ENCODE results near the gene PIGR. TPM values are rescaled to one million over a fixed set of nuclear protein-coding genes. Genes with fewer than 3 reads are reported as not detected.

The PIGR gene
- total and polyA plus RNA-seq, 9 donors = under 0.01 to 2.3 (median 0.05) TPM; not detected in 2

DNA sequence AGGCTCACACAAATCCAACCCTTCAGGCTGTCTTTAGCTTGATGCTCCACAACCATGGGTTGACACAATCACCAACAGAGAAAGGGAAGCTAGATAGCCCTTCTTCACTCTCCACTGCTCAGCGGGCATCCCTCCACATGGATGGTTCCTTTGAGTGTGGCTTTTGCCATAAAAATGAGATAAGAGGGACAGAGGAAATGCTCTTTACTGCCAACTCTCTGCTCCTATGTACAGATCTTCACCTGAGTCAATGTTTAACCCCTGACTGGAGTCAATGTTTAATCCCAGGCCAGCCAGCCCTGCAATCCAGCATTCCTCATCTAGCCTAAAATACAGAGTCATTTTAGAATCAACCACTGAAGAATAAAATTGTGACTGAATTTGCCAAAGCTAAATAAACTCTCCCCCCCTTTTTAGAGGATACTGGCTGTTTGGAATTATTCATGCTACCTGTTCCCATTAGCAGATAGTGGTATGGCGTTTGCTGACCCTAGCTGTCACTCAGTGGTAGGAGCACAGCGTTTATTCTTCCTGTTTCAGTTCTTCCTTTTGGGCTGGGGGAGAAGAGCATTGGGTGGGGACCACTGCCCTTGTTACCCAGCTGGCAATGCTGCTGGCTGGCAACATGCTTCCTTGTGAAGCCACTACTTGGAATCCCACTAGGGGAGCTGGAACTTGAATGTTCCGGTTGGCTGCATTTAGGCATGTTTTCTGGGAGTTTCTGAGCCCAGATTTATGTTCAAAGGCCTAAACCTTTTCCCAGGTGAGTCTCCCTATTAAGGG, 5.2 kb upstream of the PIGR start:
- 50% methylated on average over 3 of the region's 4 CpGs for WGBS (ENCODE audit: insufficient coverage)
- H3K4me1 ChIP-seq (ENCODE audit: control insufficient read depth, insufficient read depth, low read length) = peaks cover 7% of the 10 kb centered on the region

DNA sequence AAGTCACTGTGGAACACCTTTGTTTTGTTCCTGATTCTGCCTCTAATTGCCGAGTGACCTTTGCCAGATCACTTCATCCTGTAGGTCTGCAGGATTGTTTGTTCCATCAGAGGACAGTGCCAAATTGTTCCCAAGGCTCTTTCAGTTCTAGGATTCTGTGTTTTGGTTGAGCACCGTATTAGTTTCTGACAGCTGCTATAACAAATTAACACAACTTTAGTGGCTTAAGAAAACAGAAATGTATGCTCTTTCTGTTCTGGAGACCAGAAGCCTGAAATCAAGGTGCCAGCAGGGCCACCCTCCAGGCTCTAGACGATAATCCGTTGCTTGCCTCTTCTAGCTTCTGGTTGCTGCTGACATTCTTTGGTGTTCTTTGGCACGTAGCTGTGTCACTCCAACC, 3.4 kb upstream of the PIGR start:
- no peak for DNase-seq
- WGBS (ENCODE audit: insufficient coverage) = 76% methylated on average over 3 of the region's 5 CpGs
- Histone ChIP-seq H3K4me1 (ENCODE audit: control insufficient read depth, insufficient read depth, low read length) (no peaks in the 10 kb centered on the region), H3K27me3 (ENCODE audit: control insufficient read depth, insufficient read depth, low read length) (peaks cover 11% of the 10 kb centered on the region), H3K9me3 (replicated peaks; ENCODE audit: control insufficient read depth, low read depth, low read length) (no peaks in the 10 kb centered on the region), H3K36me3 (ENCODE audit: control insufficient read depth, insufficient read depth, low read length) (no peaks in the 10 kb centered on the region), H3K4me3 (ENCODE audit: low read length) (no peak overlapping the region), H3K27ac (ENCODE audit: low read length) (no peak overlapping the region)

More for the DNA sequence above, 5.2 kb upstream of the PIGR start:
- no peak overlapping the region for H3K27ac ChIP-seq (ENCODE audit: low read length)
- no peak overlapping the region for H3K4me3 ChIP-seq (ENCODE audit: low read length)
- H3K27me3 ChIP-seq (ENCODE audit: control insufficient read depth, insufficient read depth, low read length) = peaks cover 3% of the 10 kb centered on the region
- DNase-seq = no peak
- no peaks in the 10 kb centered on the region for H3K9me3 ChIP-seq (replicated peaks; ENCODE audit: control insufficient read depth, low read depth, low read length)
- H3K36me3 ChIP-seq (ENCODE audit: control insufficient read depth, insufficient read depth, low read length) = no peaks in the 10 kb centered on the region

DNA sequence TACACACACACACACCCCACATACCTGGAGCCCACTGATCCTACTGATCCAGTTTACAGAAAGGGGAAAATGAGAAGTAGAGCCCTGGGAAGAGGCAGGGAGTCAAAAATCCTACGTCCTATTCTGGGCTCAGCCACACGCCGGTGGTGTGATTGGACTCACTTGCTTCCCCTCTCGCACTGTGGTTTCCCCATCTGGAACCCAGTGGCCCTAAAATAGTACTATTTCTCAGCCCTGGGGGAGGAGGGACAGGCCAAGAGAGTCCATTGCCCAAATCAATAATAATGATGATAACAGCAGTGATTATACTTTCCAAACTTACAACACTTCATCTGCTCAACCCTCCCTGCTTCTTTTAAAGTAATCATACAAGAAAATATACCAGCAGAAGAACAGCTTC, 2.9 kb upstream of the PIGR start:
- no peak overlapping the region for H3K4me3 ChIP-seq (ENCODE audit: low read length)
- peak; percentile 36 for DNase-seq
- H3K4me1 ChIP-seq (ENCODE audit: control insufficient read depth, insufficient read depth, low read length) = no peaks in the 10 kb centered on the region
- no peaks in the 10 kb centered on the region for H3K36me3 ChIP-seq (ENCODE audit: control insufficient read depth, insufficient read depth, low read length)
- peaks cover 13% of the 10 kb centered on the region for H3K27me3 ChIP-seq (ENCODE audit: control insufficient read depth, insufficient read depth, low read length)
- WGBS (ENCODE audit: insufficient coverage) = no CpG with 5 or more reads among the region's 4 CpGs
- no peaks in the 10 kb centered on the region for H3K9me3 ChIP-seq (replicated peaks; ENCODE audit: control insufficient read depth, low read depth, low read length)
- H3K27ac ChIP-seq (ENCODE audit: low read length) = no peak overlapping the region

DNA sequence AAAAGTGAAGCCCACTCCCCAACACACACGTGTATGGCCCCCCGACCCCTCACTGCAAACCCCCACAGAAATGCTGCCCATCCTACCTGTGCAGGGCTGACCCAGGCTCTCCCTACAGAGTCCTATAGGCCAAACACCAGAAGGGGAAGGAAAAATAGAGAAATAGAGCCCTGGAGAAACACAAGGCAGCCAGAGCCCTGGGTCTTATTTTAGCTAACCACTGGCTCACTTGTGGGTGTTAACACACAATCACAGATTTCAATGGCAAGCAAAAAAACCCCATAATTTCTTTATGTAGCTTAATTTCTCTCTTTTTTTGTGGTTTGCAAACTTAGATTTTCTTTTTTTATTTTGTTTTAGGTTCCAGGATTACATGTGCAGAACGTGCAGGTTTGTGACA, 989 bp upstream of the PIGR start:
- Histone ChIP-seq H3K27ac (ENCODE audit: low read length) (no peak overlapping the region), H3K36me3 (ENCODE audit: control insufficient read depth, insufficient read depth, low read length) (no peaks in the 10 kb centered on the region), H3K9me3 (replicated peaks; ENCODE audit: control insufficient read depth, low read depth, low read length) (no peaks in the 10 kb centered on the region), H3K27me3 (ENCODE audit: control insufficient read depth, insufficient read depth, low read length) (peaks cover 15% of the 10 kb centered on the region), H3K4me1 (ENCODE audit: control insufficient read depth, insufficient read depth, low read length) (no peaks in the 10 kb centered on the region), H3K4me3 (ENCODE audit: low read length) (no peak overlapping the region)
- no CpG with 5 or more reads among the region's 3 CpGs for WGBS (ENCODE audit: insufficient coverage)
- DNase-seq = no peak

DNA sequence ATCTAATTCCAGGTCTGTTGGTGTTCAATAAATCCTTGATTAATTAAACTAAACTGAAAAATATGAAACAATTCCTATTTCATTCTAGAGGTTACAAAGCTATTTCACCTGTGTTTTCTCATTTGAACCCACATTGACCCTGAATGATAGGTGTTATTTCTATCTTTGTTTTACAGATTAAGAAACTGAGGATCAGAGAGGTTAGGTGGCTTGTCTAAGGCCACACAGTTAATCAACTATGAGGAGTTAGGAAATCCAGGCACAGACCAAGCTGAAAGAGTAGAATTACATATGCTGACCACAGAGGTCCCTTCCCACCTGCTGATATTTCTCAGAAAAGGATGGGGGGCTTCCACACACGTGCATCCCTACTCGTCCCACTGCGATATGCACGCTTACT, 487 bp downstream of the PIGR start:
- Histone ChIP-seq H3K36me3 (ENCODE audit: control insufficient read depth, insufficient read depth, low read length) (no peaks in the 10 kb centered on the region), H3K27ac (ENCODE audit: low read length) (no peak overlapping the region), H3K4me3 (ENCODE audit: low read length) (no peak overlapping the region), H3K9me3 (replicated peaks; ENCODE audit: control insufficient read depth, low read depth, low read length) (no peaks in the 10 kb centered on the region), H3K4me1 (ENCODE audit: control insufficient read depth, insufficient read depth, low read length) (no peaks in the 10 kb centered on the region), H3K27me3 (ENCODE audit: control insufficient read depth, insufficient read depth, low read length) (peaks cover 15% of the 10 kb centered on the region)
- WGBS (ENCODE audit: insufficient coverage) = no CpG with 5 or more reads among the region's 4 CpGs
- DNase-seq = no peak

DNA sequence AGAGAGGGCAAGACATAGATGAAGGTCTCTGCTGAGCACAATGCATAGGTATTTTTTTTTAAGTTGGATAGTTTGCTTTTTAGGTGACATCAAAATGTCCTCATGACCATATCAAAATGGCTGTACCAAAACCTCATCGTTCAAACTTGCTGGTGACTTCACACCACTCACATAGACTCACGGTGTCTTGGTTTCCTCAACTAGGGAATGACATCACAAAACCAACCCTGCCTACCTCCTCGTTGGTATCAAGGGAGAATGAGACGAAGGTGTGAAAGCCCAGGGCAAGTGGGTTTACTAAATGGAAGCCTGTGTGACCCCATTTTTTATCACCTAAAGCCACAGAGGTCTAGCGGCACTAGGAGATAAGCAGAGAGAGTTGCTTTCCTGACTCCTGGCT, 1.6 kb downstream of the PIGR start:
- WGBS (ENCODE audit: insufficient coverage) = no CpG with 5 or more reads among the region's 5 CpGs
- Histone ChIP-seq H3K4me3 (ENCODE audit: low read length) (no peak overlapping the region), H3K27ac (ENCODE audit: low read length) (no peak overlapping the region), H3K4me1 (ENCODE audit: control insufficient read depth, insufficient read depth, low read length) (no peaks in the 10 kb centered on the region), H3K27me3 (ENCODE audit: control insufficient read depth, insufficient read depth, low read length) (peaks cover 15% of the 10 kb centered on the region), H3K36me3 (ENCODE audit: control insufficient read depth, insufficient read depth, low read length) (no peaks in the 10 kb centered on the region), H3K9me3 (replicated peaks; ENCODE audit: control insufficient read depth, low read depth, low read length) (no peaks in the 10 kb centered on the region)
- no peak for DNase-seq

DNA sequence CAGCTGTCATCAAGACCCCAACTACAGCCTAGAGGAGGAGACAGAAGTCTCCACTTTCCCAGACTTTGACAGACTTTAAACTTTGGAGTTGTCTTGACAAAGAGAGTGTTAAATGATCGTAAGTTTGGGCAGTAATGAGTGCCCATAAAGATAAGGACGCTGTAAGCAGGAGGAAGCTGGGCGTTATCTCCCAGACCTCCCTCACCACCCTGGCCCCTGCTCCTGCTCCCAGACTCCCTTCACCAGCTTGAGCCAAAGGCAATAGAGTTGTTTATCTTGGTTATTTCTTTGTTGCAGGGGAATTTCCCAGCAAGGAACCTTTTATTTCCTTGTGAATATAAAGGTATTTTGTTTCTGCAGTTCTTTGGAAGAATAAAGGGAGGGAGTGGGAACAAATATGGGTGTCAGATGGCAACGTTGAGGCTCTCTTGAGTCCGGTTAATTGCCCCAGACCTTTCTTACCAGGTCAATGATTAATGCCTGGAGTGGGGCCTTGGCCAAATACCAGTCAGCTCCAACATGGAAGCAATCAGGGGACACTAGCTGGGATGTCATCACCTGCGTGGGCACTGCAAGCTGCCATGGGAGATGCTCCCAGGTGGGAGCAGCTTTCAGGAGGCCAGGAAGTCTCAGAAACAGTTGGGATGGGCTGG, 4.4 kb downstream of the PIGR start:
- H3K27ac ChIP-seq (ENCODE audit: low read length) = no peak overlapping the region
- no peaks in the 10 kb centered on the region for H3K4me1 ChIP-seq (ENCODE audit: control insufficient read depth, insufficient read depth, low read length)
- no peaks in the 10 kb centered on the region for H3K36me3 ChIP-seq (ENCODE audit: control insufficient read depth, insufficient read depth, low read length)
- WGBS (ENCODE audit: insufficient coverage) = 28% methylated on average over 2 of the region's 6 CpGs
- no peaks in the 10 kb centered on the region for H3K9me3 ChIP-seq (replicated peaks; ENCODE audit: control insufficient read depth, low read depth, low read length)
- H3K4me3 ChIP-seq (ENCODE audit: low read length) = no peak overlapping the region
- peaks cover 13% of the 10 kb centered on the region for H3K27me3 ChIP-seq (ENCODE audit: control insufficient read depth, insufficient read depth, low read length)
- no peak for DNase-seq

DNA sequence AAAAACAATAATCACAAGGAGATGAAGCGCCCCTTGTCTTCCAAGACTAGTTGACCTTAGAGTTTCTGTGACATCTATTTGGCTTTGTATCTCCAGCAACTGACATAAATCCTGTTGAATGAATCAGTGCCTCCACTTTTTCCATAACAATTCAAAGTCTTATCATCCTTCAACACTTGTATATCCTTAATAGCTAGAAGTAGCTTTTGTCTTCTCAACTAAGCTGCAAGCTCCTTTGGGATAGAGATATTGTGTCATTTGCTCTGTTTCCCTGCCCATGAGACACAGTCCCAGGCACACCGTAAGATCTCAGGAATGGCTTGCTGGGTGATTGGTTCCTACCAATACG, 5.7 kb downstream of the PIGR start:
- H3K36me3 ChIP-seq (ENCODE audit: control insufficient read depth, insufficient read depth, low read length) = no peaks in the 10 kb centered on the region
- peaks cover 11% of the 10 kb centered on the region for H3K27me3 ChIP-seq (ENCODE audit: control insufficient read depth, insufficient read depth, low read length)
- no peak overlapping the region for H3K27ac ChIP-seq (ENCODE audit: low read length)
- H3K4me1 ChIP-seq (ENCODE audit: control insufficient read depth, insufficient read depth, low read length) = no peaks in the 10 kb centered on the region
- no peaks in the 10 kb centered on the region for H3K9me3 ChIP-seq (replicated peaks; ENCODE audit: control insufficient read depth, low read depth, low read length)
- 100% methylated on average over 1 of the region's 3 CpGs for WGBS (ENCODE audit: insufficient coverage)
- DNase-seq = no peak
- H3K4me3 ChIP-seq (ENCODE audit: low read length) = no peak overlapping the region

DNA sequence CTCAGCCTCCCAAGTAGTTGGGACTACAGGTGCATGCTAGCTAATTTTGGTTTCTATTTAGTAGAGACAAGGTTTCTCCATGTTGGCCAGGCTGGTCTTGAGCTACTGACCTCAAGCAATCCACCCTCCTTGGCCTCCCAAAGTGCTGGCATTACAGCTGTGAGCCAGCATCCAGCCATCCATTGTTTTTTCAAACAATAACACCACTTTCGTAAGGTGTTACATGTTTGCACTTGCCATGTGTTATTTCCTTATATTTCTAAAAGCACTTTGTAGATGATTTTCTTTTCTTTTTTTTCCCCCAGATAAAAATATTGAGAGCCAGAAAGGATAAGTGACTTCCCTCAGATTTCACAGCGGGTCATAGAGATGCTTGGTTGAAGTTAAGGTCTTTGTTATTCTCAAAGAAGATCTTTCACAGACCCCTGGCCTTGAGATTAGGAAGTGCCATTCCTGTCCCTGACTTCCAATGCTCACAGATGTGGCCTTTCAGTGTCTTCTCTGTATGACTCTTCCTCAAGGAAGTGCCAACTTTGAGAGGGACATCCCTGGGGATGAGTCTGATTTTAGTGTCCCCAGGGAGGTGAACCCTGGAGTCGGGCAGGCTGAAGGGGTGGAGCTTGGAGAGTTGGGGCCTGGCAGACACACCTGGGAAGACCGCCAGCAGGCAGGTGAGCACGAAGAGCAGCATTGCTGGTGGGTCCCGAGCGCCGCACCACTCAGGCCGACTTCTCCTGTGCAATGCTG, 6.3 kb downstream of the PIGR start:
- Histone ChIP-seq H3K36me3 (ENCODE audit: control insufficient read depth, insufficient read depth, low read length) (no peaks in the 10 kb centered on the region), H3K4me1 (ENCODE audit: control insufficient read depth, insufficient read depth, low read length) (no peaks in the 10 kb centered on the region), H3K27me3 (ENCODE audit: control insufficient read depth, insufficient read depth, low read length) (peaks cover 7% of the 10 kb centered on the region), H3K27ac (ENCODE audit: low read length) (no peak overlapping the region), H3K9me3 (replicated peaks; ENCODE audit: control insufficient read depth, low read depth, low read length) (no peaks in the 10 kb centered on the region), H3K4me3 (ENCODE audit: low read length) (no peak overlapping the region)
- 82% methylated on average over 7 of the region's 9 CpGs for WGBS (ENCODE audit: insufficient coverage)
- no peak for DNase-seq

DNA sequence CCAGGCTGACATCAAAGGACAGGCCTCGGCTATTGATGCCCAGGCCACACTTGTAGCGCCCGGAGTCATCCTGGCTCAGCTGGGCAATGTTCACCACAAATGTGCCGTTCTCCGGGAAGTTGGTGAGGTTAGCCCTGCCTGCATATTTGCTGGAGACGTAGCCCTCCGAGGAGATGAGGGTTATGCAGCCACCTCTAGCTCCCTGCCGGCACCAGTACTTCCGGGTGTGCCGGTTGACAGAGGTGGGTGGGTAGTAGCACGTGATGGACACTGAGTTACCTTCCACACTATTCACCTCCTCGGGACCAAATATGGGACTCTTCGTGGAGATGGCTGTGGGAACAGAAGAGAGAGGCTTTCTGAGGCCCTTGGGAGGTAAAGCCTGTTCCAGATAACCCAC, 7.1 kb downstream of the PIGR start:
- peaks cover 2% of the 10 kb centered on the region for H3K27me3 ChIP-seq (ENCODE audit: control insufficient read depth, insufficient read depth, low read length)
- no peaks in the 10 kb centered on the region for H3K4me1 ChIP-seq (ENCODE audit: control insufficient read depth, insufficient read depth, low read length)
- no peaks in the 10 kb centered on the region for H3K9me3 ChIP-seq (replicated peaks; ENCODE audit: control insufficient read depth, low read depth, low read length)
- no peak for DNase-seq
- no peak overlapping the region for H3K4me3 ChIP-seq (ENCODE audit: low read length)
- no peaks in the 10 kb centered on the region for H3K36me3 ChIP-seq (ENCODE audit: control insufficient read depth, insufficient read depth, low read length)
- no peak overlapping the region for H3K27ac ChIP-seq (ENCODE audit: low read length)
- WGBS (ENCODE audit: insufficient coverage) = 84% methylated on average over 6 of the region's 13 CpGs

All from muscle of leg (tissue), 11 donors.